ENCODE measurements around the gene CCDC81. TPM values are rescaled to one million over a fixed set of nuclear protein-coding genes. Genes with fewer than 3 reads are reported as not detected.
"Not testable (repeated sequence)": the region's sequence is repeated elsewhere in the genome, so short reads cannot be mapped to it uniquely, and the experiment has no call there.

The CCDC81 gene
- total RNA-seq, 4 donors from 2014 or later = 1.4 to 1.6 TPM; not detected in 2

DNA sequence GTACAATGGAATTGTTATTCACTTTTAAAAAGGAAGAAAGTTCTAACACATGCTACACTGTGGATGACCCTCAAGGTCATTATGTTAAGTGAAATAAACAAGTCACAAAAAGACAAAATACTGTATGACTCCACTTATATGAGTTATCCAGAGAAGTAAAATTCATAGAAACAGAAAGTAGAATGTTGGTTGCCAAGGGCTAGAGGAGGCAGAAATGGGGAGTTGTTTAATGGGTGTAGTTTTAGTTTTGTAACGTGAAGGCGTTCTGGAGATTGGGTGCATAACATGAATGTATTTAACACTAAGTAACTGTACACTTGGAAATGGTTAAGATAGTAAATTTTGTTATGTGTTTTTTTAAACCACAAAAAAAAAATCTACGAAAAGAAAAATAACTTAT lies 43.8 kb downstream of the CCDC81 start:
- ATAC-seq (ENCODE audit: low FRiP score) = no peak
- DNase-seq (ENCODE audit: low spot score) = no peak
- TF ChIP-seq, protein P1, sequence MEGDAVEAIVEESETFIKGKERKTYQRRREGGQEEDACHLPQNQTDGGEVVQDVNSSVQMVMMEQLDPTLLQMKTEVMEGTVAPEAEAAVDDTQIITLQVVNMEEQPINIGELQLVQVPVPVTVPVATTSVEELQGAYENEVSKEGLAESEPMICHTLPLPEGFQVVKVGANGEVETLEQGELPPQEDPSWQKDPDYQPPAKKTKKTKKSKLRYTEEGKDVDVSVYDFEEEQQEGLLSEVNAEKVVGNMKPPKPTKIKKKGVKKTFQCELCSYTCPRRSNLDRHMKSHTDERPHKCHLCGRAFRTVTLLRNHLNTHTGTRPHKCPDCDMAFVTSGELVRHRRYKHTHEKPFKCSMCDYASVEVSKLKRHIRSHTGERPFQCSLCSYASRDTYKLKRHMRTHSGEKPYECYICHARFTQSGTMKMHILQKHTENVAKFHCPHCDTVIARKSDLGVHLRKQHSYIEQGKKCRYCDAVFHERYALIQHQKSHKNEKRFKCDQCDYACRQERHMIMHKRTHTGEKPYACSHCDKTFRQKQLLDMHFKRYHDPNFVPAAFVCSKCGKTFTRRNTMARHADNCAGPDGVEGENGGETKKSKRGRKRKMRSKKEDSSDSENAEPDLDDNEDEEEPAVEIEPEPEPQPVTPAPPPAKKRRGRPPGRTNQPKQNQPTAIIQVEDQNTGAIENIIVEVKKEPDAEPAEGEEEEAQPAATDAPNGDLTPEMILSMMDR (IDR thresholded peaks at IDR 0.05) = no peak

DNA sequence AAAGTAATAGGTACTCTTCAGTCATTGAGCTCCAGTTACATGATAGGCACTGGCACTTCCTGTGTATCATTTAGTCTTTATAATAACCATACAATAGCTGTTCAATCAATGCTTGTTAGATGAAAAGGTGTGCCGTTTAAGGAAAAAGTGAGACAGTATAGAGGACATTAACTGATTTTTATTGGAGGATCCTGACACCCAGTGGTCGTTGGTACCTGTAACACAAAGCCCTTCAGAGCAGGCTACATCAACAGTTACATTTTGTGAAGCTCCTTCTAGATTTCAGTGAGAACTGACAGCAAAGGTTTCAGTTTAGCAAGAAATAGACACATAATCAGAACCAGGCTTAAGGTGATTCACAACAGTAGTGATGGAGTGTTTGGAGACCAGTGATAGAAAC lies 44.2 kb downstream of the CCDC81 start:
- TF ChIP-seq, protein P1 (IDR thresholded peaks at IDR 0.05) = no peak
- no peak for DNase-seq (ENCODE audit: low spot score)
- no peak for ATAC-seq (ENCODE audit: low FRiP score)

DNA sequence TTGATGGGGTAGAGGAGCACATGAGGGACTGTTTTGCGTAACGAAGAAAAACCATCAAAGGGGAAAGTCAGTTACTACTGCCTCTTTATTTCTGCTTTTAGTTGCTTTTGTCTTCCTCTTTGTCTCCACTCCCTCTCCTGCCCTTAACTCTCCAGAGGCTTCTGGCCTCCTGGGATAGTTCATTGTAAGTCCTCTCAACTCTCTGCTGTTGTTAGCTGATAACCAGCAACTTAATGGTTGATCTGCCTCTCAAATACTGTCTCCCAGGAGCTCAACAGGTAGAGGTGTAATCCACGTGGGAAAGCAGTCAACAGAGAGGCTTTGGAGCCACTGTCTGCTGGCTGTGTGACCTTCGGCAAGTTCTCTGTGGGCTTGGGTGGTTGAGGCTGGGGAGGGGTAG lies 47.3 kb downstream of the CCDC81 start:
- DNase-seq (ENCODE audit: low spot score) (no peak), ATAC-seq (ENCODE audit: low FRiP score) (no peak)
- TF ChIP-seq, protein P1 (IDR thresholded peaks at IDR 0.05) = no peak

DNA sequence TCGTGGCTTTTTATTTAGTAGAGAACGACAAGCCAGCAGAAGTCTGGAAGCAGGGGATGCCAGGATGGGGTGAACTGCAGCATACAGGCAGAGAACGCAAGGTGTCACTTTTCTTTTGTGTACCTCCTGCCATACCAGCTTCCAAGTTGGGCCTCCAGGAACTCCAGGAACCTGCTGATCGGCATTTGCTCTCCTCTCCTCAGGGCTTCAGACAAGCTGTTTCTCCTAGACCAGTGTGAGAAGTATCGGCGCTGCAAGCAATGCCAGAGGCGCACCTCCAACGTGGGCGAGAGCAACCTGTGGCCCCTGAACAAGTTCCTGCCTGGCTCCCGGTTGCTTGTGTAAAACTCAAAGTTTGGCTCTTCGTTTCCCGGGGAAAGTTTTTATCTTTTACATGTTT lies 47.7 kb downstream of the CCDC81 start:
- ATAC-seq (ENCODE audit: low FRiP score) = no peak
- TF ChIP-seq, protein P1 (IDR thresholded peaks at IDR 0.05) = no peak

DNA sequence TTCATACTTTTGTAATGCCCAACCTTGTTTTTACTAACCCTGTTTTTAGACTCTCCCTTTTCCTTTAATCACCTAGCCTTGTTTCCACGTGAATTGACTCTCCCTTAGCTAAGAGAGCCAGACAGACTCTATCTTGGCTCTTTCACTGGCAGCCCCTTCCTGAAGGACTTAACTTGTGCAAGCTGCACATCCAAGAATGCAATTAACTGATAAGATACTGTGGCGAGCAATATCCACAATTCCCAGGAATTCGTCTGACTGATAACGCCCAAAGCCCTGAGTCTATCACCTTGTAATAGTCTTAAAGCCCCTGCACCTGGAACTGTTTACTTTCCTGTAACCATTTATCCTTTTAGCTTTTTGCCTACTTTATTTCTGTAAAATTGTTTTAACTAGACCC lies 48.8 kb downstream of the CCDC81 start:
- not testable (repeated sequence) for ATAC-seq (ENCODE audit: low FRiP score); DNase-seq (ENCODE audit: low spot score)

More for the DNA sequence above, 47.7 kb downstream of the CCDC81 start:
- DNase-seq (ENCODE audit: low spot score) = no peak

DNA sequence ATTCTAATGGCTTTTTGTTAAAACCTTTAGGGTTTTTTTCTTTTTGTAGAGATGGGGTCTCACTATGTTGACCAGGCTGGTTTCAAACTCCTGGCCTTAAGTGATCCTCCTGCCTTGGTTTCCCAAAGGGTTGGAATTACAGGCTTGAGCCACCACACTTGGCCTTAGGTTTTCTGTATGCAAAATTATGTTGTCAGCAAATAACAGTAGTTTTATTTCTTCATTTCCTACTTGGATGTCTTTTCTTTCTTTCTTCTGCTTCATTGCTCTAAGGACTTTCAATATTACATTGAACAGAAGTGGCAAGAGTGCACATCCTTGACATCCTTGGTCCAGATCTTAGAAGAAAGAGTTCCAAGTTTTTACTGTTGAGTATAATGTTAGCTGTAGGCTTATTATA lies 52.8 kb downstream of the CCDC81 start:
- no peak for DNase-seq (ENCODE audit: low spot score)
- TF ChIP-seq, protein P1 (IDR thresholded peaks at IDR 0.05) = no peak
- no peak for ATAC-seq (ENCODE audit: low FRiP score)

DNA sequence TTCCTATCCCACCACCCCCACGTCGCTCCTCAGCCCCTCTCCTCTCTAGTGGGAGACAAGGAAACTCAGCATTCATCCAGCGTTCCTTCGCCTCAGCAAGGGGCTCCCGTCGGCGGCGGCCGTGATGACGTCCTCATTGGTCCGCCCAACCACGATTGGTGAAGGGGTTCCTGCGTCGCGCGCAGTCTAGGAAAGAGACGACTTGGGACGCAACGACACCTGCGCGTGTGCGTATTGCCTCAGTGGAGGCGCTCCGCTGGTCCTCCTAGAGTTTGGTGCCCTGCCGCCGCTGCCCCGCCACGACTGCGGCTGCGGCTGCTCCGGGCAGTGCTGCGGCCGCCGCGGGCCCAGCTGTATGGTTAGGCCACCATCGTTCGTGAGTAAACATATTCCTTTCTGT lies 56.6 kb downstream of the CCDC81 start:
- TF ChIP-seq, protein P1 (IDR thresholded peaks at IDR 0.05) = no peak
- ATAC-seq (ENCODE audit: low FRiP score) = no peak
- no peak for DNase-seq (ENCODE audit: low spot score)

DNA sequence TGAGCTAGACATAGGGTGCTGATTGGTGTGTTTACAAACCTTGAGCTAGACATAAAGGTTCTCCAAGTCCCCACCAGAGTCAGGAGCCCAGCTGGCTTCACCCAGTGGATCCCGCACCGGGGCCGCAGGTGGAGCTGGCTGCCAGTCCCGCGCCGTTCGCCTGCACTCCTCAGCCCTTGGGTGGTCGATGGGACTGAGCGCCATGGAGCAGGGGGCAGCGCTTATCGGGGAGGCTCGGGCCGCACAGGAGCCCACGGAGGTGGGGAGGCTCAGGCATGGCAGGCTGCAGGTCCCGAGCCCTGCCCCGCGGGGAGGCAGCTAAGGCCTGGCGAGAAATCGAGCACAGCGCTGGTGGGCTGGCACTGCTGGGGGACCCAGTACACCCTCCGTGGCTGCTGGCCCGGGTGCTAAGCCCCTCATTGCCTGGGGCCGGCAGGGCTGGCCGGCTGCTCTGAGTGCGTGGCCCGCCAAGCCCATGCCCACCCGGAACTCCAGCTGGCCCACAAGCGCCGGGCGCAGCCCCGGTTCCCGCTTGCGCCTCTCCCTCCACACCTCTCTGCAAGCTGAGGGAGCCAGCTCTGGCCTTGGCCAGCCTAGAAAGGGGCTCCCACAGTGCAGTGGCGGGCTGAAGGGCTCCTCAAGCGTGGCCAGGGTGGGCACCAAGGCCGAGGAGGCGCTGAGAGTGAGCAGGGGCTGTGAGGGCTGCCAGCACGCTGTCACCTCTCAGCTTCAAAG lies 58.8 kb downstream of the CCDC81 start:
- DNase-seq (ENCODE audit: low spot score); ATAC-seq (ENCODE audit: low FRiP score): not testable (repeated sequence)

Data from omental fat pad (tissue), 4 donors.